HG02870 (cell line): ENCODE measurements around the gene ERP27.

ENCODE experiments used
- ATAC-seq: cut with Tn5 transposase; IDR thresholded peaks from one replicate; pipeline ENCODE4 v1.9.1; 2021; ENCODE audit warnings: mild to moderate bottlenecking, moderate library complexity; ENCODE audit not compliant: unreplicated experiment

ERP27 gene

GRCh38 chr12:14938301-14938700 is at the start of gene ERP27:
ERP27 (minus strand) TSS chr12:14938537; CDS start chr12:14938508, 29 bp downstream.
- no peak for ATAC-seq

GRCh38 chr12:14988035-14988434 is 49.7 kb upstream of the ERP27 start:
- no peak for ATAC-seq

DNA sequence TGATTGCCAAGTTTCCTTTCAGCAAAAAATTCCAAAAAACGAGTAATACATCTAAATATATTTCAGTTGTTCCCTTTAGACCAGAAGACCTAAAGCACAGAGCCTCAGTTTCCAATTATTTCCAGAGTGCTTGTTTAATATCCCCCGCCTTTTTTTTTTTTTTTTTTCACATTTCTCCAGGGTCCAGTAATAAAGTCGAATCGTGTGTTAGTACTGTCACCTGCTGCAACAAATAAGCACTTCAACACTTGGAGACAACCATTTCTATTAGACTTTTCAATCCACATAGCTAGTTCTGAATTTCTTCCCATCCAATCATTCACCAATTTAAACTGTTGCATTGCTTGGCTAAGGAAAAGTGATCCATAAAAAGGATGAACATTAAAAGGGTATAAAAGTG is 48.1 kb upstream of the ERP27 start:
- no peak for ATAC-seq

DNA sequence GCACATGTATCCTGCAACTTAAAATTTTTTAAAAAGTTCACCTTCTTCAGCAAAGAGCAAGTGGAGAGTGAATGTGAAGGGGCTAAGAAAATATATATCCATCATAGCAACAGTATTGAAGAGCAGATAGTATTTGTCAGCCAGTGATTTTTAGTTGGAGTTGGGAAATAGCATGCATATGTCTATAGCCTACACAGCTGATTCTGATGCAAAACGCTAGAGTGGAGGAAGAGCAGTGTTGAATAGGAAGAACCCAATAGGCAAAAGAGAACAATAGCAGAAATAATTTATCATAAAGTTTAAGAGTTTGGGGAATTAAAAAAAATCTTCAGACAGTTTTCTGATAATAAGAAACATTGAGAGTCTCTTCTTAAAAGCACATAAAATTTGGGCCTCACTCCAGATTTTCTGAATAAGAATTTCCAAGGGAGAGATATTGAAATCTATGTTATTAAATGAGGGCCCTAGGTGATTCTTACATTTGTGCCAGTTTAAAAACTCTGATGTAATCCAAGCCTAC is 46.5 kb upstream of the ERP27 start:
- ATAC-seq, result no peak

- ATAC-seq, result no peak
Measured at GRCh38 chr12:14984036-14984435, 45.7 kb upstream of the ERP27 start.

GRCh38 chr12:14982991-14983390 is 44.7 kb upstream of the ERP27 start:
- ATAC-seq, result peak; percentile 44

DNA sequence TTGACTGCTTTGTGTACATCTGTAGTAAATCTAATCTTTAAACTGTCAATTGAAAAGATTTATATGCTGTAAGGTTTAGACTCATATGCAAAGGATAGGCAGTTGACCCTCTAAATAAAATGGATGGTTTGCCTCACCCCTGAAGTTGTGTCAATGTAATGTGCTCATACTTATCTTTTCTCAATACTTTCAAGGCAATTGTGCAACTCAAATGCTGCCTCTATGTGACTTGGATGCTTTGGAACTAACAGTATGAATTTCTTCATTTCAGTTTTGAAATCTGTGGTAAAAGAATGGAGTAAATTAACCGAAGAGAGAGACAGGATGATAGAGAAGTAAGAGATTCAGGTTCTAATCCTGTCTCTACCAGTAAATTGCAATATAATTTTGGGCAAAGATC is 44.2 kb upstream of the ERP27 start:
- no peak for ATAC-seq

DNA sequence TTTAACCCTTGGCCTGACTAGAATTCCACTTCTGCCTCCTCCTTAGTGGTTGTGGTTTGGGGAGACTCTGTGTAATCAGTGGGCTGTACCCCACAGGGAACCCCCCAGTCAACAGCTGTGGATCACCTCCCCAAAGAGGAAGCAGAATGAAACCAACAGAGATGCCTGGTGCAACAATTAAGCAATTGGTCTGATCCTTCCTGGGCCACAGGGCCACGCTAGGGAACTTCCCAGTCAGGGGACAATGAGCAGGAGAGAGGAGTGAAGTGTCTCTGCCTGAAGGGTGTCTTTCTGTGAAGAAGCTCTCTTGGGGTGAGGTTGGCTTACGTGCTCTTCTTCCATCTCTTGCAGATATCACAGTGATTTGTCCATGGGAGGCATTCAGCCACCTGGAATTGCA is 42.7 kb upstream of the ERP27 start:
- ATAC-seq, result peak; percentile 58

GRCh38 chr12:14979468-14979867 is 41.1 kb upstream of the ERP27 start:
- no peak for ATAC-seq

DNA sequence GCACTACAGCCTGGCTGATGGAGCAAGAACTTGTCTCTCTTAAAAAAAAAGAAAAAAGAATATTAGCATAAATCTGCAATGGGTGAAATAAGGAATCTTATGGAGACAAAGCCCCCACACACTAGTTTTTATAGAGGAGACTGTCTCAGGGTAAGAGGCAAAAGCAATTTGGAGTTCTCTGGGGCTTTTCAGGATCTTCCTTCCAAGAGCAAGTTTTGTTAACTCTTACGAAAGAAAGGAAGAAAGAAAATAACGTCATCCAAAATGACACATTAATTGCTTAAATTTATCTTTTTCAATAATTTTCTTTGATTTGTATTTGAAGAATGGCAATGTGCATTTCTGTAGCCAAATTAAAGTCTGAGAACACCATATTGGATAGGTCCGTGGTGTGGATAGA is 38.3 kb upstream of the ERP27 start:
- no peak for ATAC-seq

DNA sequence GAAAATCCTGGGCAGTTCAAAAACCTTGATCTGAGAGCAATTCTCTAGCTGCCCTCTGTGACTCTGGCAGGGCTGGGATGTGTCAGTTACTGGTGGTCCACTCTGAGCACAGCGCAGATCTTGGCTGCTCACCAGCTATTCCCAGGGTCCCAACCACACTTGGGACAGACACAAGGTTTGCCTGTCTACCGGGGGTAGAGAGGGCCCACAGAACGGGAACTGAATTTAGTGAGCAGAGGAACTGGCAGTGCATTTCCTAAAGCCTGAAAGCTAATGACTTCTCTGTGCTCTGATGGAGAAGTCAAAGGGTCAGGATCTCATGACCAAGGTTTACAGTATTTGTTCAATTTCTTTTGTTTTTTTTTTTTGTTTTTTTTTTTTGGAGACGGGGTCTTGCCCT is 37.1 kb upstream of the ERP27 start:
- no peak for ATAC-seq

DNA sequence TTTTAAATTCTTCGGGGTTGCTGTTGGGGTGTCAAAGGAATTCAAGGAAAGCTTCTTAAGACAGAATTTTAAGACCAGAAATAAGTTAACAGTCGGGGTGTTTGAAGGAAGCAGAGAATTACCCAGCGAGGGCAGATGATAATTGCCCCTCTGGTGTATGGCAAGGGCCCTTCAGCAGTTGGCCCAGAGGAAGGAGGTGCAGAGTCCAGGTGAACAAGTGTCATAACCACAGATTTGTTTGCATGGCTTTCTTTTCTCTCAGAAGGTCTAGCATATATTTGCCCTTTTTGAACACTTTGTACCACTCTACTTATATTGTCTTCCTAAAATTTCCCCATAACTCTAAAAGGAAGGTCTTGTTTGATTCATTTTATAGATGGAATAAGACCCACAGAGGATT is 36.3 kb upstream of the ERP27 start:
- no peak for ATAC-seq

DNA sequence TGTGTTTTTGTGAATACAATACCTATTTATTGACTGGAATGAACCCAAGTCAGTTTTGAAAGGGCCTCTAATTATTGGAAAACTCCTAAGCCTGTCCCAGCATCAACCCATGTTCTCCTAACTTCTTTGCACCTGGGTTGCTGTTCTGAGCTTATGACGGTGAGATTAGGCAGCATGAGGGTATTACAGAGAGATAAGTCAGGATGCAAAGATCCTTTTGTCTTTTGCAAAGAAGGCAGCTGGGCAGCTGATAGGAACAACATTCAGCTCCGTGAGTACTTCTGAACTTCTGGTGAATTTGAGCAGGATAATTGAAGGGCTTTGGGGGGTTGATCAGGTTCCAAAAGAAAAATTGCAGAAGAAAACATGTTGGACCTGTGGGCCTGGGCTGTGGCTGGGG is 34.5 kb upstream of the ERP27 start, which contains the start of gene PDE6H:
Gene PDE6H, plus strand, starts transcription at position 227 of the 400 bp plus-strand sequence. CDS start 4,971 bp downstream, outside the sequence.
- no peak for ATAC-seq

GRCh38 chr12:14970473-14970872 is 32.1 kb upstream of the ERP27 start:
- ATAC-seq, result no peak

DNA sequence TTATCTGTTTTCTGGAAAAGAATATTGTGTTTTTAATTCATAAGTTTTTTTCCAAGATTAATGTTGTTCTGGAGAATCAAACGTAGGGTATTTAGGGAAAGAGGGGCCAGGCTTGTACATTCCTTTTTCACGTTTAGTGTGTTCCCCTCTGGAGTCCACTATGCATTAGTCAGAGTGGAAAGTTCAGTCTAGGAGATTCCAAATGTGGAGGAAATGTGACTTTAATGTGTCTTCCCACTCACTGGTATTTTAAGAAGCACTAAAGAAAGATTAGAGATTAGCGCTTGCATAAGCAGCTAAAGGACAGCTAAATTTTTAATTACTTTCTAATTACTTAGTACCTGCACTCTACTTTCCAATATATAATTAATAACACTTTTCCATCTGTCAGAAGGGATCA is 30.1 kb upstream of the ERP27 start:
- no peak for ATAC-seq

GRCh38 chr12:14965221-14965620 is 26.9 kb upstream of the ERP27 start:
- no peak for ATAC-seq

DNA sequence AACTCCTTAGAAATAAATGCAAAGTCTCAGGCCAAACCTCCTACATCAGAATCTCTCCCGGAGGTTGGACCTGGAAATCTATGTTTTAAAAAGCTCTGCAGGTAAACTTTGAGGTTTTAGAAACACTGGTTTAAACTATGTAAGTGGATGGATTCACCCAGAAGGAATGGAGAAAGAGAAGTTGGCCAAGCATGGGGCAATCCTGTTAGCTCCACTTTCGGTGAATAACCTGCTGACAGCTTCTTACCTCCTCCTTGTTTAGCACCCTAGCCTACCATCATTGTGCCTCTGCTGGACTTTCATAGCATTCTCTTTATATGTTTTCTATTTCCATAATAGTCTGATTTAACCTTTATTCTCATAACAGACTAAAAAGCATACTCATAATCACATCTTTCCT is 26.1 kb upstream of the ERP27 start:
- no peak for ATAC-seq

DNA sequence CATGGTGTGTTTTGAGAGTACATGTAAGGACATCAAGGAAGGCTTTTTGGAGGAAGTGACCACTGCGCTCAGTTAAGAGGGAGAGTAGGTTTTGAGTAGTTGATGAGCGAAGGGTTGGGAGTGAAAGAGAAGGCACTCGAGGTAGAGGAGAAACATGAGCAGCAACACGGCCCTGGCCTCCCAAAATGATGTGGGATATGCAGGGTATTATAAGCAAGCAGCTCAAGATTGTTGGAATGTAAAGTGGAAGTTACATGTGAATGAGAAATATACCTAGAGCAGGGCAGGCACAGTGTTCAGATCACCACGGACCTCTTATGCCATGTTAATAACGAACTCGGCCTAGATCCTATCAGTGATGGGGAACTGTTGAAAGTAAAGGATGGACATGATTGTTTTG is 25.2 kb upstream of the ERP27 start:
- ATAC-seq, result no peak

DNA sequence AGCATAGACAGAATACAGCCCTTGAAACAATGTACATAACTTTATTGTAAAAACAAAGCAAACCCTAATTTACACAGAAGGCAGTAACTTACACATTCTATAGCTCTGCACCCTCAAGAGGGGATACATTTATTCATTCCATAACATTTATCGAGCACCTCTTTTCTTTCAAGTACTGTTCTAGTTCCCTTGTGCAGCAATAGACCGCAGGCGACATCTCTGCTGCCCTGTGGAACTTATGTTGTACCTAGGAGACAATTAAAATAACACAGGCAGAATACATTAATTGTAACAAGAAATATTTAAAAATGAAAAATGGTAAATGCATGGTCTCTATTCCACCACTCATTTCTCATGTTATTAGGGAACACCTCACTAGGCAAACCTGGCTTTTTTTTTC is 24.5 kb upstream of the ERP27 start:
- no peak for ATAC-seq

DNA sequence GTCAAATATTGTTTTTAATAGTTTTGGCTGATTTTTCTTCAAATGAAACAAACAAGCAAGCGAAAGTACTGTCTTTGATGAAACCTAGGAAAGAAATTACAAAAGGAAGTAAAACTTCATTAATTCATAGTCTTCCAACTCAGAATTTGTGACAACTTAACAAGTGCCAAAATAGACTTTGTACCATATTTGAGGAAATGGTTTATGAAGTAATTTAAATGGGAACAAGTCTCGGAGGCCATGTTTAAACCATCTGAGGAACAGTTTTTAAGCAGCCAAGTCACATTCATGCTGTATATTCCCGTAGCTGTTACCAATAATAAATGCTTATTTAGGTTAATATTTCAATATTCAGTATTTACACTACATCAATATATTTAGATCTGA is 23.8 kb upstream of the ERP27 start:
- no peak for ATAC-seq

- ATAC-seq, result peak; percentile 64
Measured at GRCh38 chr12:14961466-14962152, 23.3 kb upstream of the ERP27 start, which contains the start of gene ARHGDIB. ARHGDIB (minus strand) TSS chr12:14961601; CDS start chr12:14950712, 10,889 bp downstream.

DNA sequence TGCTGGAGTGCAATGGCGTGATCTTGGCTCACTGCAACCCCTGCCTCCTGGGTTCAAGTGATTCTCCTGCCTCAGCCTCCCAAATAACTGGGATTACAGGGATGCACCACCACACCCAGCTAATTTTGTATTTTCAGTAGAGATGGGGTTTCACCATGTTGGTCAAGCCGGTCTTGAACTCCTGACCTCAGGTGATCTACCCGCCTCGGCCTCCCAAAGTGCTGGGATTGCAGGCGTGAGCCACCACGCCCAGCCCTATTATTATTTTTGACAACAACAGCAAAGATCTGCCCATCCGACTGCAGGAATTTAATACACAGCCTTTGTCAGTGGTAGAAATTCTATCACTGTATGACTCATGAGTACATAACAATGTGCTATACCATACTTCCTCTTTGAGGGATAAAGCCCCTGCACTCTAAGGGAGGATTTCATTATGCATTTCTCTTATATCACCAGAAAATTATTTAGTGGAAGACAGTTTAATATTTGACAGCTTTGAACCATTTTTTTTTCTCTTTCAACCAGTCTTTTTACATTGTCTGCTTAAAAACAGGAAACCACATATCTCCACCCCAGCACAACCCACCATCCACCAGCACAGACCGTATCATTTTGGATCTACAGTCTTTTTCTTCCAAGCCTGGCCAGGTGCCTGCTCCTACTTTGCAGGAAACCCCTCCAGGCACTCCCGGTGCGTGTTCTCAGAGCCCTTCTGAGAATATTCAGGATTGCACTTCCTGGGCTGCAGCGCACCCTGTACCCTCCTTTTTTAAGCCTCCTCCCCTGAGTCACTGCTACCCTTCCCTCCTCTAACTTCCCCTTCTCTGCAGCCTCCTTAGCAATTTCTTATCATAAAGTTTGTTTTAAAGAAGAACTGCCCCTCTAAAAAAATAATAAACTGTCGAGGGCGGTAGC is 22.5 kb upstream of the ERP27 start:
- ATAC-seq, result peak; percentile 23
